Mesendoderm (in vitro differentiated cells): ENCODE data around the gene MACROD2.
"Not testable (repeated sequence)": the region's sequence is repeated elsewhere in the genome, so short reads cannot be mapped to it uniquely, and the experiment has no call there.

Experiments used
- DNase-seq: peaks from one replicate; pipeline ENCODE4 v3.0.0; 2013
- H2AK5ac ChIP-seq: 2 replicates; pipeline ENCODE4 v1.6.1; 2013; ENCODE audit warnings: low read length, inconsistent platforms
- H2BK120ac ChIP-seq: 2 replicates; pipeline ENCODE4 v1.6.1; 2013; ENCODE audit warnings: low read depth, mild to moderate bottlenecking, low read length, moderate library complexity, mixed read lengths
- H2BK15ac ChIP-seq: replicated peaks from 2 replicates; pipeline ENCODE4 v1.6.1; 2013; ENCODE audit warnings: low read depth, mild to moderate bottlenecking, moderate library complexity
- H2BK5ac ChIP-seq: 2 replicates; pipeline ENCODE4 v1.6.1; 2013; ENCODE audit warnings: low read length, inconsistent platforms
- H3K18ac ChIP-seq: 2 replicates; pipeline ENCODE4 v1.6.1; 2013; ENCODE audit warnings: mild to moderate bottlenecking, low read length, mixed read lengths
- H3K23ac ChIP-seq: one replicate; pipeline ENCODE4 v1.6.1; 2013; ENCODE audit warnings: low read length
- H3K27ac ChIP-seq: 2 replicates; pipeline ENCODE4 v1.5.1; 2013; ENCODE audit warnings: low read depth, mild to moderate bottlenecking, inconsistent platforms, low read length, moderate library complexity
- H3K27me3 ChIP-seq: 2 replicates; pipeline ENCODE4 v1.6.1; 2013; ENCODE audit warnings: low read length, control low read depth, mild to moderate bottlenecking, inconsistent platforms; ENCODE audit not compliant: insufficient read depth, poor library complexity
- H3K36me3 ChIP-seq: 2 replicates; pipeline ENCODE4 v1.6.1; 2013; ENCODE audit warnings: low read length, inconsistent platforms; ENCODE audit not compliant: control insufficient read depth, insufficient read depth
- H3K4ac ChIP-seq: one replicate; pipeline ENCODE4 v1.6.1; 2013; ENCODE audit warnings: low read depth, mild to moderate bottlenecking, low read length, moderate library complexity
- H3K4me1 ChIP-seq: 2 replicates; pipeline ENCODE4 v1.6.1; 2013; ENCODE audit warnings: low read depth, low read length, inconsistent platforms; ENCODE audit not compliant: control insufficient read depth
- H3K4me2 ChIP-seq: 2 replicates; pipeline ENCODE4 v1.6.1; 2013; ENCODE audit warnings: low read length
- H3K4me3 ChIP-seq: 2 replicates; pipeline ENCODE4 v1.5.1; 2013; ENCODE audit warnings: mild to moderate bottlenecking, low read length
- H3K56ac ChIP-seq: one replicate; pipeline ENCODE4 v1.6.1; 2013; ENCODE audit warnings: low read length
- H3K79me1 ChIP-seq: 2 replicates; pipeline ENCODE4 v1.6.1; 2013; ENCODE audit warnings: low read length, inconsistent platforms
- H3K79me2 ChIP-seq: 2 replicates; pipeline ENCODE4 v1.6.1; 2013; ENCODE audit warnings: mild to moderate bottlenecking, low read length; ENCODE audit not compliant: control insufficient read depth, insufficient read depth
- H3K9ac ChIP-seq: 2 replicates; pipeline ENCODE4 v1.6.1; 2013; ENCODE audit warnings: low read length, inconsistent platforms
- H4K5ac ChIP-seq: one replicate; pipeline ENCODE4 v1.6.1; 2013; ENCODE audit warnings: low read length
- H4K8ac ChIP-seq: one replicate; pipeline ENCODE4 v1.6.1; 2013; ENCODE audit warnings: low read depth, mild to moderate bottlenecking, control low read depth, low read length, moderate library complexity
- WGBS: extraction: QIAGEN DNeasy Blood & Tissue Kit; methylation state at CpG from one replicate; pipeline ENCODE4 v1.1.7; 2013; ENCODE audit warnings: low lambda C conversion rate, missing lambda C conversion rate; ENCODE audit not compliant: insufficient coverage; ENCODE audit errors: extremely low coverage; 5-methylcytosine and 5-hydroxymethylcytosine counted together

Gene MACROD2

DNA sequence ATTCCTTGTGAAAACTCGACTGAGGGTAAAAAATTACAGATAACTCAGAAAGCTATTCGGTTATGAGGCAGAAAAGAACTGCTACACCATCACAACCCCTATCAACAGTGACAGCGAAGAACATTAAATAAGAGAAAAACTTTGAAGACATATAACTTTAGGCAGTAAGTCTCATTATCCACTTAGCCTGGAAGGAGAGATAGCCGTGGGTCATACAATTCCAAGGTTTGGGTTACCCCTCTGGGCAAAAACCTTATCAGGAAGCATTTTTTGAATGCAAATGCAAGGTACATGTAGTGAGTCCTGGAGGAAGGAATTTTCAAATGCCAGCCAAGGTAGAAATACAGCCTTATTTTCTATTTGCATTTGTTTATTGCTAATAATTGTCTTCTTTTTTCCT is 212.3 kb downstream of the MACROD2 start:
- no peak overlapping the region for H3K4ac ChIP-seq
- H3K4me2 ChIP-seq, result no peak overlapping the region
- H4K8ac ChIP-seq, result no peak overlapping the region
- no peak overlapping the region for H4K5ac ChIP-seq
- no peak overlapping the region for H3K23ac ChIP-seq
- no peak overlapping the region for H3K27ac ChIP-seq
- H2BK15ac ChIP-seq, result no peak overlapping the region
- no CpG with 5 or more reads among the region's 4 CpGs for WGBS
- H3K4me3 ChIP-seq, result no peak overlapping the region
- H3K4me1 ChIP-seq, result no peaks in the 10 kb centered on the region
- H2BK5ac ChIP-seq, result no peak overlapping the region
- no peak overlapping the region for H3K18ac ChIP-seq
- no peaks in the 10 kb centered on the region for H3K79me2 ChIP-seq
- H2BK120ac ChIP-seq, result no peak overlapping the region
- H2AK5ac ChIP-seq, result no peak overlapping the region
- H3K9ac ChIP-seq, result no peak overlapping the region
- peak; percentile 56 for DNase-seq
- H3K79me1 ChIP-seq, result no peaks in the 10 kb centered on the region
- H3K36me3 ChIP-seq, result no peaks in the 10 kb centered on the region
- H3K27me3 ChIP-seq, result no peaks in the 10 kb centered on the region
- no peak overlapping the region for H3K56ac ChIP-seq

DNA sequence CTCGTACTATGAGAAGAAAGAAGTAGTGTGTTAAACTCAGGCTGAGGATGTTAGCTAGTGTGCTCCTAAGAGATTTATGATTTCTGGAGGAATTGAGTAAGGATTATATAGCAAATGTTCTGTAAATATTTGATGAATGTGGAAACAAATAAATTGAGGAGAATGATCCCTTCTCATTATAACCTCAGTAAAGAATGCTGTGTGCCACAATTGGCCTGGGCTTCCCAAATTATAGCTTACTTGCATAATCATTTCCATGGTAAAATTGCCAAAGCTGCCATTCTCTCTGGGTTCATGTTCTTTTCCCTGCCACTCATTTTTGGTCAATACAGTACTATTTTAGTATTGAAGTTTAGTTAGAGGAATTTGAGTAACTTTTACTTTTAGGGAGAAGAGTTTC is 213.6 kb downstream of the MACROD2 start:
- H2BK120ac ChIP-seq, result no peak overlapping the region
- no peaks in the 10 kb centered on the region for H3K4me1 ChIP-seq
- H2BK15ac ChIP-seq, result no peak overlapping the region
- no peaks in the 10 kb centered on the region for H3K79me1 ChIP-seq
- no peak overlapping the region for H3K4ac ChIP-seq
- H3K18ac ChIP-seq, result no peak overlapping the region
- no peaks in the 10 kb centered on the region for H3K79me2 ChIP-seq
- no peak overlapping the region for H4K5ac ChIP-seq
- no peak overlapping the region for H2AK5ac ChIP-seq
- H3K27me3 ChIP-seq, result no peaks in the 10 kb centered on the region
- H2BK5ac ChIP-seq, result no peak overlapping the region
- H3K4me2 ChIP-seq, result no peak overlapping the region
- H3K27ac ChIP-seq, result no peak overlapping the region
- no peak overlapping the region for H3K56ac ChIP-seq
- WGBS, result no CpG with 5 or more reads among the region's 1 CpG
- no peak for DNase-seq
- H4K8ac ChIP-seq, result no peak overlapping the region
- H3K23ac ChIP-seq, result no peak overlapping the region
- H3K36me3 ChIP-seq, result no peaks in the 10 kb centered on the region
- H3K4me3 ChIP-seq, result no peak overlapping the region
- no peak overlapping the region for H3K9ac ChIP-seq

DNA sequence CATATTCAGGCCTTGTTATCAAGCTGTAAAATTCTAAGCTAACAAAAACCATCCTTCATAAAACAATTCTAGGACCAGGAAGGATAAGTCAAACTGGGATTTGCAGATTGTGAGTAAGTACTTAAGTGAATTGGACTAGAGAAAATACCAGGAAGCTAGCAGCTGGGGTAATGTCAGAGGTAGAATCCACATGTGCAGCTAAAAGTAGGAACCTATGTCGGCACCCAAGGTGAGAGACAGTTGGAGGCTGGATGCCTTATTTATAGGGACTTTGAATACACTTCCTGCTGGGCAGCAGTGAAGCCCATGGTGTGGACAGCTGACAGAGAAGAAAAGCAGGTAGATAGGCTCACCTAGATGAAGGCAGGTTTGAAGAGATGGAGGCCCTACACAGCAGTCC is 214.8 kb downstream of the MACROD2 start:
- Histone ChIP-seq H2BK15ac (no peak overlapping the region), H3K79me2 (no peaks in the 10 kb centered on the region), H3K36me3 (no peaks in the 10 kb centered on the region), H3K9ac (no peak overlapping the region), H4K5ac (no peak overlapping the region), H2AK5ac (no peak overlapping the region), H2BK120ac (no peak overlapping the region), H4K8ac (no peak overlapping the region), H3K79me1 (no peaks in the 10 kb centered on the region), H3K4me2 (no peak overlapping the region), H3K27ac (no peak overlapping the region), H3K4ac (no peak overlapping the region), H2BK5ac (no peak overlapping the region), H3K4me1 (no peaks in the 10 kb centered on the region), H3K23ac (no peak overlapping the region), H3K4me3 (no peak overlapping the region), H3K18ac (no peak overlapping the region), H3K56ac (no peak overlapping the region), H3K27me3 (no peaks in the 10 kb centered on the region)
- WGBS, result no CpG with 5 or more reads among the region's 1 CpG
- peak; percentile 68 for DNase-seq

DNA sequence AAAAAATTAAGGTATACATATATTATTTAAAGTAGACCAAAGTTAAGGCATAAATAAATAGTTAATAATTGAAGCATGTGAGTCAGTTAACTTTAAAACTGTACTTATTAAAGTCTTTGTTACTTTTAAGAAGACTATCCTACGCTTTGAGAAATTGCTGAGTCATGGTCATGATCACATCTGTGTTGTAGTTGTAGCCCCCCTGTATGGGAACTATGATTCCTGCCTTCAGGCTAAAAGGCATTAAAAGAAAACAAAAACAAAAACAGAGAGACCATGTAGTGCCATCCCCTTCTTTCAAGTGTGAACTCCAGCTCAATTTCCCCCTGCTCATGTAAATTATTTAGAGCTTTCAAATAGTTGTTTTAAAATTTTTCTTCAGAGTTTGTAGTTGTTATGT is 218.7 kb downstream of the MACROD2 start:
- H2BK5ac ChIP-seq, result no peak overlapping the region
- no peaks in the 10 kb centered on the region for H3K27me3 ChIP-seq

DNA sequence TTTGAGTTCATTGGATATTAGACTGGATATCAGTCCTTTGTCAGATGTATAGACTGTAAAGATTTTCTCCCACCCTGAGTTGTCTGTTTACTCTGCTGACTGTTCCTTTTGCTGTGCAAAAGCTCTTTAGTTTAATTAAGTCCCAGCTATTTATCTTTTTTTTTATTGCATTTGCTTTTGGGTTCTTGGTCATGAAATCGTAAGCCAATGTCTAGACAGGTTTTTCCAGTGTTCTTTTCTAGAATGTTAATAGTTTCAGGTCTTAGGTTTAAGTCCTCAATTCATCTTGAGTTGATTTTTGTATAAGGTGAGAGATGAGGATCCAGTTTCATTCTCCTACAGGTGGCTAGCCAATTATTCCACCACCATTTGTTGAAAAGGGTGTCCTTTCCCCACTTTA is 220.6 kb downstream of the MACROD2 start:
- H3K23ac ChIP-seq, DNase-seq, H2BK15ac ChIP-seq, H2BK120ac ChIP-seq, H3K79me2 ChIP-seq, H3K27ac ChIP-seq, H3K4me3 ChIP-seq, H3K18ac ChIP-seq, H3K9ac ChIP-seq, H3K4me2 ChIP-seq, H3K79me1 ChIP-seq, H3K4ac ChIP-seq, H2AK5ac ChIP-seq, H3K4me1 ChIP-seq, H4K5ac ChIP-seq, H3K56ac ChIP-seq, H3K27me3 ChIP-seq, H3K36me3 ChIP-seq, H4K8ac ChIP-seq, H2BK5ac ChIP-seq: not testable (repeated sequence)
- WGBS, result no CpG with 5 or more reads among the region's 1 CpG

More for the DNA sequence above, 218.7 kb downstream of the MACROD2 start:
- Histone ChIP-seq H3K4ac (no peak overlapping the region), H2BK120ac (no peak overlapping the region), H2BK15ac (no peak overlapping the region), H3K23ac (no peak overlapping the region), H4K8ac (no peak overlapping the region), H3K79me2 (no peaks in the 10 kb centered on the region), H3K18ac (no peak overlapping the region), H3K4me2 (no peak overlapping the region), H4K5ac (no peak overlapping the region), H3K56ac (no peak overlapping the region), H3K4me3 (no peak overlapping the region), H3K27ac (no peak overlapping the region), H2AK5ac (no peak overlapping the region), H3K79me1 (no peaks in the 10 kb centered on the region), H3K36me3 (no peaks in the 10 kb centered on the region), H3K9ac (no peak overlapping the region), H3K4me1 (no peaks in the 10 kb centered on the region)
- WGBS, result no CpG with 5 or more reads among the region's 1 CpG
- DNase-seq, result no peak

DNA sequence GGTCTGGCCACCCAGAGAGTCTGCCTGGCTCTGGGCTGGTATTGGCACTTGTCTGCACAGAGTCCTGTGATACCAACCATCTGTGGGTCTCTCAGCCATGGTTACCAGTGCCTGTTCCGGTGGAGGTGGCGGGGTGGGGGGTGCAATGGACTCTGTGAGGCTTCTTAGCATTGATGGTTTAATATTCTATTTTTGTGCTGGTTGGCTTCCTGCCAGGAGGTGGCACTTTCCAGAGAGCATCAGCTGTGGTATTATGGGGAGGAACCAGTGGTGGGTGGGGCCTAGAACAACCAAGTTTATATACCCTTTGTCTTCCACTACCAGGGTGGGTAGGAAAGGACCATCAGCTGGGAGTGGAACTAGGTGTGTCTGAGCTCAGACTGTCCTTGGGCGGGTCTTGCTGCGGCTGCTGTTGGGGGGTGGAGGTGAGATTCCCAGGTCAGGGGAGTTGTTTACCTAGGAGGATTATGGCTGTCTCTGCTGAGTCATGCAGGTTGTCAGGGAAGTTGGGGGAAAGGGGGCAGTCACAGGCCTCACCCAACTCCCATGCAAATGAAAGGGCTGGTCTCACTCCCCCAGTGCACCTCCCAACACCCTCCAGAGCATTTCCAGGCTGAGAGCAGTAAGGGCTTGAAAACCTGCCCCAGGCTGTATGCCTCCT is 224.6 kb downstream of the MACROD2 start:
- Histone ChIP-seq H3K27me3 (no peaks in the 10 kb centered on the region), H2AK5ac (no peak overlapping the region), H3K56ac (peak overlapping the region; percentile 66), H3K4me1 (peaks cover 5% of the 10 kb centered on the region), H4K5ac (no peak overlapping the region), H3K79me2 (no peaks in the 10 kb centered on the region), H3K4me3 (no peak overlapping the region), H3K4ac (peak overlapping the region; percentile 59), H3K4me2 (no peak overlapping the region), H3K9ac (no peak overlapping the region), H2BK120ac (peak overlapping the region; percentile 70), H2BK5ac (peak overlapping the region; percentile 90), H4K8ac (no peak overlapping the region), H3K79me1 (no peaks in the 10 kb centered on the region), H3K23ac (no peak overlapping the region), H3K18ac (peak overlapping the region; percentile 95), H3K27ac (peak overlapping the region; percentile 77), H2BK15ac (peak overlapping the region; percentile 62), H3K36me3 (no peaks in the 10 kb centered on the region)
- DNase-seq, result peak; percentile 94
- no CpG with 5 or more reads among the region's 4 CpGs for WGBS
